HG03066 (cell line): ENCODE results near the gene FILIP1.

Experiments
- ATAC-seq: cut with Tn5 transposase; IDR thresholded peaks from one replicate; pipeline ENCODE4 v1.9.1; 2021; ENCODE audit warnings: low read depth; ENCODE audit not compliant: unreplicated experiment

Gene FILIP1

GRCh38 chr6:75493400-75494064, at the start of gene FILIP1:
Gene FILIP1, minus strand, starts transcription at chr6:75493800. Its CDS starts 78,828 bp downstream, at chr6:75414972.
- ATAC-seq: no peak

- no peak for ATAC-seq
These were observed 49.7 kb upstream of the FILIP1 start for GRCh38 chr6:75543311-75543710.

GRCh38 chr6:75539136-75539535, 45.5 kb upstream of the FILIP1 start:
- no peak for ATAC-seq

GRCh38 chr6:75532521-75532920, 38.9 kb upstream of the FILIP1 start:
- ATAC-seq: no peak

GRCh38 chr6:75531174-75531573, 37.6 kb upstream of the FILIP1 start:
- ATAC-seq: no peak

GRCh38 chr6:75530696-75531095, 37.1 kb upstream of the FILIP1 start:
- ATAC-seq: no peak

- no peak for ATAC-seq
These were observed 34.8 kb upstream of the FILIP1 start for GRCh38 chr6:75528423-75528822.

GRCh38 chr6:75526502-75527127, 33.0 kb upstream of the FILIP1 start:
- no peak for ATAC-seq

GRCh38 chr6:75525682-75526081, 32.1 kb upstream of the FILIP1 start:
- ATAC-seq: no peak

- ATAC-seq: no peak
These were observed 30.8 kb upstream of the FILIP1 start for GRCh38 chr6:75524322-75524972.

- no peak for ATAC-seq
These were observed 23.2 kb upstream of the FILIP1 start for GRCh38 chr6:75516757-75517156.

GRCh38 chr6:75512591-75512990, 19.0 kb upstream of the FILIP1 start:
- no peak for ATAC-seq

GRCh38 chr6:75505424-75505823, 11.8 kb upstream of the FILIP1 start:
- no peak for ATAC-seq

- no peak for ATAC-seq
These were observed 11.0 kb upstream of the FILIP1 start for GRCh38 chr6:75504465-75505222.

- ATAC-seq: no peak
These were observed 9.7 kb upstream of the FILIP1 start for GRCh38 chr6:75503291-75503690.

- ATAC-seq: no peak
These were observed 9.3 kb upstream of the FILIP1 start for GRCh38 chr6:75502884-75503283.

- no peak for ATAC-seq
These were observed 8.2 kb upstream of the FILIP1 start for GRCh38 chr6:75501756-75502155.

GRCh38 chr6:75499640-75500039, 6.0 kb upstream of the FILIP1 start:
- no peak for ATAC-seq

GRCh38 chr6:75498862-75499261, 5.3 kb upstream of the FILIP1 start:
- ATAC-seq: no peak

- no peak for ATAC-seq
These were observed 4.4 kb upstream of the FILIP1 start for GRCh38 chr6:75497994-75498393.

GRCh38 chr6:75495011-75495410, 1.4 kb upstream of the FILIP1 start:
- no peak for ATAC-seq
